ENCODE data around the gene NPHP4. TPM values are rescaled to one million over a fixed set of nuclear protein-coding genes. Genes with fewer than 3 reads are reported as not detected.

The NPHP4 gene
- total and polyA plus RNA-seq, 7 donors, result 1.3 to 2.8 (median 1.8) TPM

- peaks cover 0 to 19% of the 10 kb centered on the region in 2 donors for H3K36me3 ChIP-seq (ENCODE audit: insufficient read depth in 1 of 2, low read depth in 1 of 2)
- WGBS, 3 donors, result 87 to 90% (median 88%) methylated on average over 11 of the region's 11 CpGs
Measured at GRCh38 chr1:5907386-5907785, 84.8 kb downstream of the NPHP4 start.

GRCh38 chr1:5906966-5907365 lies 85.3 kb downstream of the NPHP4 start:
- no peak for ATAC-seq
- WGBS, 3 donors, result 88 to 91% (median 91%) methylated on average over 12 of the region's 12 CpGs
- no peak for DNase-seq
- Histone ChIP-seq H3K36me3 (ENCODE audit: insufficient read depth in 1 of 2, low read depth in 1 of 2) (peaks cover 0 to 19% of the 10 kb centered on the region in 2 donors), H3K4me3 (no peak overlapping the region), H3K27ac (no peak overlapping the region), H3K9me3 (no peaks in the 10 kb centered on the region), H3K27me3 (ENCODE audit: insufficient read depth in 3 of 3, low read length in 2 of 3) (no peaks in the 10 kb centered on the region), H3K4me1 (no peaks in the 10 kb centered on the region)
- TF ChIP-seq CTCF (IDR thresholded peaks at IDR 0.05), result no peak
- intact Hi-C loops (cut with DNase I), result no loop called here

More at GRCh38 chr1:5907386-5907785, 84.8 kb downstream of the NPHP4 start:
- DNase-seq (no peak), ATAC-seq (no peak)
- no peak overlapping the region for H3K27ac ChIP-seq
- H3K27me3 ChIP-seq (ENCODE audit: insufficient read depth in 3 of 3, low read length in 2 of 3), result no peaks in the 10 kb centered on the region
- TF ChIP-seq CTCF (IDR thresholded peaks at IDR 0.05), result no peak
- intact Hi-C loops (cut with DNase I), result no loop called here
- H3K4me1 ChIP-seq, result no peaks in the 10 kb centered on the region
- no peak overlapping the region for H3K4me3 ChIP-seq
- no peaks in the 10 kb centered on the region for H3K9me3 ChIP-seq

- ATAC-seq (no peak), DNase-seq (no peak)
- Histone ChIP-seq H3K9me3 (no peaks in the 10 kb centered on the region), H3K4me1 (no peaks in the 10 kb centered on the region), H3K36me3 (ENCODE audit: insufficient read depth in 1 of 2, low read depth in 1 of 2) (peaks cover 0 to 19% of the 10 kb centered on the region in 2 donors), H3K27ac (no peak overlapping the region), H3K27me3 (ENCODE audit: insufficient read depth in 3 of 3, low read length in 2 of 3) (no peaks in the 10 kb centered on the region), H3K4me3 (no peak overlapping the region)
- 92 to 96% (median 95%) methylated on average over 6 of the region's 6 CpGs for WGBS, 3 donors
- intact Hi-C loops (cut with DNase I), result no loop called here
- TF ChIP-seq CTCF (IDR thresholded peaks at IDR 0.05), result no peak
Measured at GRCh38 chr1:5906116-5906515, 86.1 kb downstream of the NPHP4 start.

GRCh38 chr1:5905436-5905835 lies 86.8 kb downstream of the NPHP4 start:
- intact Hi-C loops (cut with DNase I), result no loop called here
- H3K27ac ChIP-seq, result no peak overlapping the region
- H3K9me3 ChIP-seq, result no peaks in the 10 kb centered on the region
- 90 to 94% (median 93%) methylated on average over 12 of the region's 12 CpGs for WGBS, 3 donors
- DNase-seq (no peak), ATAC-seq (no peak)
- no peak for TF ChIP-seq CTCF (IDR thresholded peaks at IDR 0.05)
- H3K4me3 ChIP-seq, result no peak overlapping the region
- no peaks in the 10 kb centered on the region for H3K27me3 ChIP-seq (ENCODE audit: insufficient read depth in 3 of 3, low read length in 2 of 3)
- H3K36me3 ChIP-seq (ENCODE audit: insufficient read depth in 1 of 2, low read depth in 1 of 2), result peaks cover 0 to 19% of the 10 kb centered on the region in 2 donors
- no peaks in the 10 kb centered on the region for H3K4me1 ChIP-seq

GRCh38 chr1:5904551-5904950 lies 87.7 kb downstream of the NPHP4 start:
- TF ChIP-seq CTCF (IDR thresholded peaks at IDR 0.05), result no peak
- H3K36me3 ChIP-seq (ENCODE audit: insufficient read depth in 1 of 2, low read depth in 1 of 2), result peaks cover 0 to 19% of the 10 kb centered on the region in 2 donors
- DNase-seq, result no peak

More at GRCh38 chr1:5904551-5904950, 87.7 kb downstream of the NPHP4 start:
- WGBS, 3 donors, result 85 to 92% (median 88%) methylated on average over 12 of the region's 12 CpGs
- intact Hi-C loops (cut with DNase I), result no loop called here
- H3K4me1 ChIP-seq, result no peaks in the 10 kb centered on the region
- no peak overlapping the region for H3K27ac ChIP-seq
- no peaks in the 10 kb centered on the region for H3K27me3 ChIP-seq (ENCODE audit: insufficient read depth in 3 of 3, low read length in 2 of 3)
- no peaks in the 10 kb centered on the region for H3K9me3 ChIP-seq
- no peak overlapping the region for H3K4me3 ChIP-seq
- no peak for ATAC-seq
